ENCODE measurements around the gene FAM184B.

- no peak for TF ChIP-seq RAD21 (IDR thresholded peaks at IDR 0.05; ENCODE audit: low read depth)
- TF ChIP-seq, protein P1, sequence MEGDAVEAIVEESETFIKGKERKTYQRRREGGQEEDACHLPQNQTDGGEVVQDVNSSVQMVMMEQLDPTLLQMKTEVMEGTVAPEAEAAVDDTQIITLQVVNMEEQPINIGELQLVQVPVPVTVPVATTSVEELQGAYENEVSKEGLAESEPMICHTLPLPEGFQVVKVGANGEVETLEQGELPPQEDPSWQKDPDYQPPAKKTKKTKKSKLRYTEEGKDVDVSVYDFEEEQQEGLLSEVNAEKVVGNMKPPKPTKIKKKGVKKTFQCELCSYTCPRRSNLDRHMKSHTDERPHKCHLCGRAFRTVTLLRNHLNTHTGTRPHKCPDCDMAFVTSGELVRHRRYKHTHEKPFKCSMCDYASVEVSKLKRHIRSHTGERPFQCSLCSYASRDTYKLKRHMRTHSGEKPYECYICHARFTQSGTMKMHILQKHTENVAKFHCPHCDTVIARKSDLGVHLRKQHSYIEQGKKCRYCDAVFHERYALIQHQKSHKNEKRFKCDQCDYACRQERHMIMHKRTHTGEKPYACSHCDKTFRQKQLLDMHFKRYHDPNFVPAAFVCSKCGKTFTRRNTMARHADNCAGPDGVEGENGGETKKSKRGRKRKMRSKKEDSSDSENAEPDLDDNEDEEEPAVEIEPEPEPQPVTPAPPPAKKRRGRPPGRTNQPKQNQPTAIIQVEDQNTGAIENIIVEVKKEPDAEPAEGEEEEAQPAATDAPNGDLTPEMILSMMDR (IDR thresholded peaks at IDR 0.05 in 2 of 3, conservative IDR thresholded peaks at IDR 0.05 in 1 of 3; ENCODE audit: borderline replicate concordance in 1 of 3, insufficient read depth in 1 of 3, low read depth in 2 of 3, low read length in 2 of 3) = no peak
- TF ChIP-seq SIN3A (IDR thresholded peaks at IDR 0.05; ENCODE audit: low read depth) = no peak
- no peak for TF ChIP-seq CEBPB (IDR thresholded peaks at IDR 0.05; ENCODE audit: low read depth)
- TF ChIP-seq POLR2AphosphoS5 (IDR thresholded peaks at IDR 0.05; ENCODE audit: low read depth, low read length) = no peak
- no peak for TF ChIP-seq REST (IDR thresholded peaks at IDR 0.05; ENCODE audit: low read depth)
- TF ChIP-seq POLR2A (IDR thresholded peaks at IDR 0.05; ENCODE audit: borderline replicate concordance, extremely low read depth, insufficient read depth, insufficient read length) = no peak
- no peak for TF ChIP-seq ATF3 (IDR thresholded peaks at IDR 0.05)
- TF ChIP-seq EZH2phosphoT487 (IDR thresholded peaks at IDR 0.05; ENCODE audit: borderline replicate concordance) = no peak
- TF ChIP-seq MAX (IDR thresholded peaks at IDR 0.05) = no peak
- TF ChIP-seq EZH2 (IDR thresholded peaks at IDR 0.05) = no peak
- TF ChIP-seq YY1 (IDR thresholded peaks at IDR 0.05; ENCODE audit: extremely low read depth, insufficient replicate concordance, low read depth, low read length) = no peak
Observed at GRCh38 chr4:17726911-17727310, 54.5 kb downstream of the FAM184B start.

Data from HCT116 (cell line).